COR-L47 (cell line): Measurements from ENCODE around the gene COL27A1.
"Not testable (repeated sequence)": the region's sequence is repeated elsewhere in the genome, so short reads cannot be mapped to it uniquely, and the experiment has no call there.

Experiments
- DNase-seq: peaks from one replicate; lab custom pipeline; 2025; lab: John Stamatoyannopoulos, UW

The COL27A1 gene

DNA sequence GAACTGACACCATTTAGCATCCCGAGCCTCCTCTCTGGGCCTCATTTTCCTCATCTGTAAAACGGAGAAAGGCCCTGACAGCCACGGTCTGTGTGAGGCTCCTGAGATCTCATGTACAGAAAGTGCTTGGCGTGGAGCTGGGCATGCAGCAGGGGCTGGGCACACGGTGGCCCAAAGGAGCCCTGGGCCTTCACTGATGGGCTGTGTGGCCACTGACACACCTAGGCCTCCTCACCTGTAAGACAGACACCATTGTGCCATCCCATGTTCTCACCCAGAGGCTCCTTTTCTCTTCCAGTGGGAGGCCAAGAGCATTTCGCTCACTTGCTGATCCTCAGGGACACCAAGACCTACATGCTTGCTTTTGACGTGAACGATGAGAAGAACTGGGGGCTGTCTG, 169.2 kb downstream of the COL27A1 start:
- DNase-seq: no peak

DNA sequence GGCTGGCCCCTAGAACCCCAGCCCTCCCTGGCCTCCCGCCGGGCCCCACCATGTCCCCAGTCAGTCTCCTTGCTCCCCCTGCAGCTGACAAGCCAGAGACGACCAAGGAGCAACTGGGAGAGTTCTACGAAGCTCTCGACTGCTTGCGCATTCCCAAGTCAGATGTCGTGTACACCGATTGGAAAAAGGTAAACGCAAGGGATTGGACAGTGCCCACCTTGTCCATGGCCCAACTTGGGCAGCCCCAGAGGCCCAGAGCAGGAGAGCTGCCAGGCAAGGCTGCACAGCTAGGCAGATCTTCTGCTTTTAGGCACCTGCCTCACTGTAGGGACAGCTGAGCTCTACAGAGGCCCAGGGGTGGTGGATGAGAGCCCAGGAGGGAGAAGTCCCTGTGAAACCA, 169.6 kb downstream of the COL27A1 start:
- not testable (repeated sequence) for DNase-seq

DNA sequence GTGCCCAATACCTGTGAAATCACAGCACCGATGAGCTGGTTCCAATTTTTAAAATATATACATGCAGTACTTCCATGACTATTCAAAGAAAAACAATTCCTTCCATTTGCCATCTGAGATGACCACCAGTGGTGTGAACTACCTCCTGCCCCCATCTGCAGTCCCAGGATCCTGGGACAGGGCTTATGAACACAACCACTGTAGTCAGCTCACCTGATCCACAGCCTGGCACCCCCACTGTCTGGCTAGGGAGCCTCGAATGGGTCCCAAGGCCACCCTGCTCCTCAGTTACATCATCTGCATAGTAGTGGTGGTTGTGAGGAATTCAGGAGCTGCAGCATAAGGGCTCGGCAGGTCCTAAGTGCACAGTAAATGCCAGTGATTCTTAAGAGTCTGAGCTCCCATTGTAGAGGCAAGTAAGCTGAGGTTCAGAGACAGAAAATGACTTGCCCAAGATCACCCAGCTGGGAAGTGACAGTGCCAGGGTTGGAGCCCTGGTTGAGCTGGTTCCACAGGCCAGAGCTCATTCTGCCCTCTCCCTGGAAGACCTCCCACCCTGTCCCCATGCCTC, 170.4 kb downstream of the COL27A1 start:
- DNase-seq: not testable (repeated sequence)

DNA sequence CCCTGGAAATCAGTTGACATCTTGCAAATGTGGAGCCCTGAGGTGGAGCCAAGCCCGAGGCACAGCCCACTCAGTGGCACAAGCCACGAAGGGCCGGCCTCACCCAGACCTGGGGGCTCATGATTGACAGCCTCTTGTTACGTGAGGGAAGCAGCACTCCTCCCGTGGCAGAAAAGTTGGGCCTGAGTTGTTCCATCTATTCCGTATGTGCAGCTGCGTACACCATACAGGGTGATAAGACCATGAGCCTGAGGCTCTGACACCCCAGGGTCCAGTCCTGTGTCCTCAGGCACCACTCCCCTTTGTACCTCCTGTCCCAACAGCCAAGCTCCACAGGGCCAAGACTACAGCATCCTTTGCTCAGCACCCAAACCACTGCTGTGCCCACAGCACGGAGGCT, 172.4 kb downstream of the COL27A1 start:
- DNase-seq: no peak

DNA sequence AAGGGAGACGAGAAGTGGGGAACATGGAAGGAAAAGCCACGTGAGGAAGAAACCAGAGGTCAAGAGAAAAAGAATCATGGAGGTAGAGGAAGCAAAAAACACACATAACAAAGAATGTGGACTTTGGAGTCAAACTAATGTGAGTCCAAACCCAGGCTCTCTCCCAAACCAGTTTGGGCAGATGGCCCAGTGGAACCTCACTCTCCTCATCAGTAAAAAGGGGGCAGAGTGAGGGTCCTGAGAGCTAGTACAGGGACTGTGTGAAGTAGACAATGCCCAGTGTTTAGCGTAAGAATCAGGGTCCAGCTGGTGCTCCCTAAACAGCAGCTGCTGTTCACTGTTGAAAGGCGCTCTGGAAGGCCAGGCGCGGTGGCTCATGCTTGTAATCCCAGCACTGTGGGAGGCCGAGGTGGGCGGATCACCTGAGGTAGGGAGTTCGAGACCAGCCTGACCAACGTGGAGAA, 173.1 kb downstream of the COL27A1 start:
- DNase-seq: not testable (repeated sequence)

DNA sequence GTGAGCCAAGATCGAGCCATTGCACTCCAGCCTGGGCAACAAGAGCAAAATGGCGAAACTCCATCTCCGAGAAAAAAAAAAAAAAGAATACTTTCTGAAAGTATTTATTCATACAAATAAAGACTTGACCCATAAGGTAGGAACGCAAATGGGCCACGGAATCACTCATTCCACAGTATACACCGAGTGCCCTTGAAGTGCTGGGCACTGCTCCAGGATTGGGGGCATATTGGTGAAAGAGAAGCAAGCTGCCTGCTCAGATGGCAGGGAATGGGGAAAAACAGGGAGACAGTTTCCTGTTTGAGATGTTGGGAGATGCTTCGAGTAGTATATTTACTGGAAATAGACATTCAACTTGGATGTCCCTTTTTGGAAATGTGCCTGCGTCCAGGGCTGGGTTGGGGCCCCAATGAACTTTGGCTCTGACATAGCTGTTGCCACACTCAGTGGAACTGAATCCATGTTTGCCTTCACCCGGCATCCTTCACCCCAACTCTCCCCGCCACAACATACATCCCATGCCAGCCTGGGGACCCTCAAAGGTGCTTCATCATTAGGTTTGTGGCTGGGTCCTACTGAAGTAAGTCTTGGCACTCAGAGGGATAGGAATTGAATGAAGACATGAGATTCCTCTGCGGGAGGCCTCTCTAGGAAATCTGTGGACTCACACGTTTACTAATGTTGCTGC, 173.7 kb downstream of the COL27A1 start:
- not testable (repeated sequence) for DNase-seq

DNA sequence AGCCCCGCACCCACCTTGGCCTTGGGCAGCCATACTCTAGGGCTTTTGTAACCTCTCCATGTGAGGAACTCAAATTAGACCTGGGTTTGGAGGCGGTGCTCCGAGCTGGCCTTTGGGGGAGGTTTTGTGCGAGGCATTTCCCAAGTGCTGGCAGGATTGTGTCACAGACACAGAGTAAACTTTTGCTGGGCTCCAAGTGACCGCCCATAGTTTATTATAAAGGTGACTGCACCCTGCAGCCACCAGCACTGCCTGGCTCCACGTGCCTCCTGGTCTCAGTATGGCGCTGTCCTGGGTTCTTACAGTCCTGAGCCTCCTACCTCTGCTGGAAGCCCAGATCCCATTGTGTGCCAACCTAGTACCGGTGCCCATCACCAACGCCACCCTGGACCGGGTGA, 174.3 kb downstream of the COL27A1 start, which contains the start of gene ORM2:
Gene ORM2 (plus strand): TSS at position 245 of the 398 bp plus-strand sequence. CDS start 36 bp downstream, at position 281.
- DNase-seq: not testable (repeated sequence)

DNA sequence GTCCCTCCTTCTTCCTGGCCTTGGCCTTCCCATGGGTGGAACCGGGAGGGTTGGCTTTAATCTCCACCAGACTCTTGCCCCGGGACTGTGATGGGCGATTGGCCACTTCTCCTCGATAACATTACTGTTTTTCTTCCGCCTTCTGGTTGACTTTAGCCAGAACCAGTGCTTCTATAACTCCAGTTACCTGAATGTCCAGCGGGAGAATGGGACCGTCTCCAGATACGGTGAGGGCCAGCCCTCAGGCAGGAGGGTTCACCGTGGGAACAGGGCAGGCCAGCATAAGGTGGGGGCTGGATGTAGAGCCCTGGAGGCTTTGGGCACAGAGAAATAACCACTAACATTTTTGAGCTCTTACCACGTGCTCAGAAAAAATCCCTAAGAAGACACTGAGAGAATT, 175.3 kb downstream of the COL27A1 start:
- no peak for DNase-seq

DNA sequence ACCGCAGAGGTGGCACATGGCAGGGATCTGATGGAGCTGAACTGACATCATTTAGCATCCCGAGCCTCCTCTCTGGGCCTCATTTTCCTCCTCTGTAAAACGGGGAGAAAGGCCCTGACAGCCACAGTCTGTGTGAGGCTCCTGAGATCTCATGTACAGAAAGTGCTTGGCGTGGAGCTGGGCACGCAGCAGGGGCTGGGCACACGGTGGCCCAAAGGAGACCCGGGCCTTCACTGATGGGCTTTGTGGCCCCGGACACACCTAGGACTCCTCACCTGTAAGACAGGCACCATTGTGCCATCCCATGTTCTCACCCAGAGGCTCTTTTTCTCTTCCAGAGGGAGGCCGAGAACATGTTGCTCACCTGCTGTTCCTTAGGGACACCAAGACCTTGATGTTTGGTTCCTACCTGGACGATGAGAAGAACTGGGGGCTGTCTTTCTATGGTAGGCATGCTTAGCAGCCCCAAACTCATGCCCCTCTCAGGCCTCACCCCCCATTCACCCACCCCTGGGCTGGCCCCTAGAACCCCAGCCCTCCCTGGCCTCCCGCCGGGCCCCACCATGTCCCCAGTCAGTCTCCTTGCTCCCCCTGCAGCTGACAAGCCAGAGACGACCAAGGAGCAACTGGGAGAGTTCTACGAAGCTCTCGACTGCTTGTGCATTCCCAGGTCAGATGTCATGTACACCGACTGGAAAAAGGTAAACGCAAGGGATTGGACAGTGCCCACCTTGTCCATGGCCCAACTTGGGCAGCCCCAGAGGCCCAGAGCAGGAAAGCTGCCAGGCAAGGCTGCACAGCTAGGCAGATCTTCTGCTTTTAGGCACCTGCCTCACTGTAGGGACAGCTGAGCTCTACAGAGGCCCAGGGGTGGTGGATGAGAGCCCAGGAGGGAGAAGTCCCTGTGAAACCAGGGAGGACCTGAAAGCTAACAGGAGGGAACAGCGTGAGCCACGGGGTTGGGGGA, 176.2 kb downstream of the COL27A1 start:
- not testable (repeated sequence) for DNase-seq

DNA sequence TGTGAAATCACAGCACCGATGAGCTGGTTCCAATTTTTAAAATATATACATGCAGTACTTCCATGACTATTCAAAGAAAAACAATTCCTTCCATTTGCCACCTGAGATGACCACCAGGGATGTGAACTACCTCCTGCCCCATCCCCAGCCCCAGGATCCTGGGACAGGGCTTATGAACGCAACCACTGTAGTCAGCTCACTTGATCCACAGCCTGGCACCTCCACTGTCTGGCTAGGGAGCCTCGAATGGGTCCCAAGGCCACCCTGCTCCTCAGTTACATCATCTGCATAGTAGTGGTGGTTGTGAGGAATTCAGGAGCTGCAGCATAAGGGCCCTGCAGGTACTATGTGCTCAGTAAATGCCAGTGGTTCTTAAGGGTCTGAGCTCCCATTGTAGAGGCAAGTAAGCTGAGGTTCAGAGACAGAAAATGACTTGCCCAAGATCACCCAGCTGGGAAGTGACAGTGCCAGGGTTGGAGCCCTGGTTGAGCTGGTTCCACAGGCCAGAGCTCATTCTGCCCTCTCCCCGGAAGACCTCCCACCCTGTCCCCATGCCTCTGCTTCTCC, 177.2 kb downstream of the COL27A1 start:
- not testable (repeated sequence) for DNase-seq

DNA sequence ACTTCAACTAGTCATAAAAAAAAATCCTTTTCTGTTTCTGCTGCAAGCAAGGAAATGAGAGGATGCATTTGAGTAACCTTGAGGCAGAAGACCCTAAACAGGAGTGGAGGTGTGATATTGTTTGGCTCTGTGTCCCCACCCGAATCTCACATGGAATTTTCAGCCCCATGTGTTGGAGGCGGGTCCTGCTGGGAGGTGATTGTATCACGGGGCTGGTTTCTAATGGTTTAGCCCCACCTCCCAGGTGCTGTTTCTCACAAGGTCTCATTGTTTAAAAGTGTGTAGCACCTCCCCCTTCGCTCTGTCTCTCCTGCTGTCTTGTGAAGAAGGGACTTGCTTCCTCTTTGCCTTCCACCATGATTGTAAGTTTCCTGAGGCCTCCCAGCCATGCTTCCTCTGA, 178.4 kb downstream of the COL27A1 start:
- DNase-seq: not testable (repeated sequence)

DNA sequence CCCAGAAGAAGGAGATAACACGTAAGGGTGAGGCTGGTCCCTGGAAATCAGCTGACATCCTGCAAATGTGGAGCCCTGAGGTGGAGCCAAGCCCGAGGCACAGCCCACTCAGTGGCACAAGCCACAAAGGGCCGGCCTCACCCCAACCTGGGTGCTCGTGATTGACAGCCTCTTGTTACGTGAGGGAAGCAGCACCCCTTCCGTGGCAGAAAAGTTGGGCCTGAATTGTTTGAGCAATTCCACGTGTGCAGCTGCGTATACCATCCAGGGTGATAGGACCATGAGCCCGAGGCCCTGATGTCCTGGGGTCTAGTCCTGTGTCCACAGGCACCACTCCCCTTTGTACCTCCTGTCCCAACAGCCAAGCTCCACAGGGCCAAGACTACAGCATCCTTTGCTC, 179.2 kb downstream of the COL27A1 start:
- DNase-seq: no peak

DNA sequence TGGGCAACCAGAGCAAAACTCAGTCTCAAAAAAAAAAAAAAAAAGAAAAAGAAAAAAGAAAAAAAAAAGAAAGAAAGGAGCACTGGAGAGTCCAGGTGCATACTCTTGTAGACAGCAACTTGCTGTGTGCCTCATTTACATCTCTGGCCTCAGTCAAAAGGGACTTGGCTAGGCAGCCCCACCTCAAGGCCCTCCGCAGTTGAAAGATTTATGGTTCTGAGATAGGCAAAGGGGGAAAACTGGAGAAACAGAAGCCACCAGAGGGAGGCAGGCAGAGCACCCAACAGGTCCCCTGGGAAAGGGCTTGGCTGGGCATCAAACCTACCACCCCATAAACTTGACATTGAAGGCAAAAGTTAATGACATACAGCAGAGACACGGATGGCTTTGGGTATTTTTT, 180.4 kb downstream of the COL27A1 start:
- DNase-seq: no peak

DNA sequence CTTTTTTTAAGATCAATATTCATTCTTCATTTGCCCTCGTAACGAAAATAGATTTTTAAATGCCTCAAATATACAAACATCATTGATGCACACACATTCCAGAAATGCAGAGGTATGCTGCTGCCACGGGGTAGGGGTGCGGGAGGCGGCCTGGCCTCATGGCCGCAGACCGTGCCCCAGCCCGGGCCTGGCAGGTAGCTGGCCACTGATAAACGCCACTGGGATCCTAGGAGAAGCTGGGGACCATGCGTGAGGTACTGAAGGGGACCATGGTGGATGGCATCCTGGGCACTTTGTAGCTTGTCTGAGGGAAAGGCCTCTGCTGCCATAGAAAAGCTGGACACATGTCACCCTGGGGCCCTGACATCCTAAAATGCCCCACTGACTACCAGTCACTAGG, 180.8 kb downstream of the COL27A1 start:
- no peak for DNase-seq

DNA sequence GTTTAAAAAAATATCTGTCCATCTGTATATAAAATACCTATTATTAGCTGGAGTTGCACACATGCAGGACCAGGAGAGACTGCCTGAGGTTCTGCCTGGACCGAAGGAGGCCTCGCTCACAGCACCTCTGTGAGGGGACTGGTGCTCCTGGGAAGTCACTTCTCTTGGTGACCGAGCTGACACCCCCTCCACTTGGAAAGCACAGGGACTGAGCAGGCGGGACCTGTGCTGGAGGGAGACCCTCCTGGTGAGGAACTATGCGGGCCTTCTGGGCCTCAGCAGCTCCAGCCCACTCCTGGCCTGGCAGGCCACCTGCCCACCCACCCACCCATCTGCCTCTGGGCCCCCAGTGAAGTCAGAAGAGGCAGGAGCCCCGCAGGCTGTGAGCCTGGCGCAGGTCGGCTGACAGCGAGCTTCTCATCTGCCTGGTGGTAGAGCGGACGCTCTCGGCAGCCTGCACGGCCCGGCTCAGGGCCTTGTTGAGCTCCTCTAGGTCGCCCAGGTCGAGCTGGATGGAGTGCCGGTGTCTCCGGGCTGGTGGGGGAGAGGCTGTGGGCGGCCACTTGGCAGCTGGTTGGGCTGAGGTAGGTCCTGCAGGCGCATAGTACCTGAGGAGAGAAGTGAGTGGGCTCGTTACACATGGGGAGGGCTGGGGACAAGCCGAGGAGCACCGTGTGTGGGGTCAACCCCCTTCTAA, 181.5 kb downstream of the COL27A1 start:
- DNase-seq: no peak

DNA sequence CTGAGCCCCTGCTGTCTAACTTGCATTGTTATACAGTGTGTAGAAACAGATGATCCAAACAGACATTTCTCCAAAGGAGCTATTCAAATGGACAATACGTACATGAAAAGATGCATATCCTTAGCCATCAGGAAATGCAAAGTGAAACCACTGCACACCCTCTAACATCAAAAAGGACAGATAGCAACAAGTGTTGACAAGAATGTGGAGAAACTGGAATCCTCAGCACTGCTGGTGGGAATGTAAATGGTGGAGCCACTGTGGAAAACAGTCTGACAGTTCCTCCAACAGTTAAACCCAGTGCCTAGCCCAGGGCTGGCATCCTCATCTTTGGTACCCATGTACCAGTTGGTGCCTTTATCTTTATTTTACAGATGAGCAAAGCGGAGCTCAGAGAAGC, 182.8 kb downstream of the COL27A1 start:
- no peak for DNase-seq

DNA sequence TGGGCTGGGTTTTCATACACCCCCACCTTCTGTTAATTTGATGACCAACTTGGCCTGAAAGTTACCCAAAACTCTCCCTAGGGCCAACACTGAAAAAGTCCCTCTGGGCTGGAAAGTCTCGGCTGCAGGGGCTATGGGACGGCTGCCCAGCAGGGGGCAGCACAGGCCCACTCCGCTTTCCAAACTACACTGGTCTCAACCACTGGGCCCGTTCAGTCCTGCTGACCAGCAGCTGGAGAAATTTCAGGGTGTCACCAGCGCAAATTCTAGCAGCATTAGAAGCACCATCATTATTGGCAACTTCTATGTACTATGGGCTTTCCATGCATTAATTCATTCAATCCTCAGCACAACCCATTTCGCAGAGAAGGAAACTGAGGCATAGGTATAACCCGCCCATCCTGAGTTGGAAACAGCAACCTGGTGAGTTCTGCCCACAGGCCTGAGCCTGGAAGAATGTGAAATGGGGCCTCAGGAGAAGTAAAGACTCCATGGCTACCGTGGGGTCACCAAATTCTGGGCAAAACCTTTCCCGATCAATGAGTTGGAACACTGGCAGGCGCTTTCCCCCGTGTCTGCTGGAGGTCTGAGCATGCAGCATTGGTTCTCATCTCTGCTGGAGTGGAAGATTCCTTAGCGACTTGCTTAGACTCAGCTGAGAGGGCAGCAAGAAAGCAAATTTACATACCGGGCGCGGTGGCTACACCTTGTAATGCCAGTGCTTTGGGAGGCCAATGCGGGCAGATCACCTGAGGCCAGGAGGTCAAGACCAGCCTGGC, 184.0 kb downstream of the COL27A1 start:
- DNase-seq: peak; percentile 12

DNA sequence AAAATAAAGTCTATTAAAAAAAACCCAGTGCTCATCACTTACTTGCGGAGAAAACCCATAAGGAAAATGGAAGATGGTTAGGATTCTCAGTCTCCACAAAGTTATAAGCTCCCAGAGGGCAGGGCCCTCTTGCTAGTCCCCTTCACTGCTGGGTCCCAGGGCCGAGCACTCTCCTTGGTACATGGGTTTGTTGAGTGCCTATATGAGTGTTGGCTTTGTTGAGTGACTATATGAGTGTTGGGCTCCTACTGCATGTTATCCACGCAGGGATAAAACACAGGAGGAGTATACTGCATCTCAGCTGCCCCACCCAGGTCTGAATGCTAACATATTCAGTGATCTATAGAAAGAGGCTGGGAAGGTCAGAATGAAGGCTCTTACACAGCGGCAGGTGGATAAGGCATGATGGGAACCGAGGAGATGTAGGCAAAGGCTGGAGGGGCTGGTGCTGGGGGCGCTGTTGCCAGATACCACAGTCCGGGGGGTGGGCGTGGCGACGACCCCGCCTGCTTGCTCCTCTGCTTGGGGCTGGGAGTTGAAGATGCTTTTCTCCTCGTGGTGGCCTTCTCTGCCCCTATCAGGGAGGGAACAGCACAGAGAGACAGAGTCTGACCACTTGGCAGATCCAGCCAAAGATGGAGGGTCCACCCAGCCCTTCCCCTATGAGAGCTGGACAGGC, 186.0 kb downstream of the COL27A1 start:
- no peak for DNase-seq

DNA sequence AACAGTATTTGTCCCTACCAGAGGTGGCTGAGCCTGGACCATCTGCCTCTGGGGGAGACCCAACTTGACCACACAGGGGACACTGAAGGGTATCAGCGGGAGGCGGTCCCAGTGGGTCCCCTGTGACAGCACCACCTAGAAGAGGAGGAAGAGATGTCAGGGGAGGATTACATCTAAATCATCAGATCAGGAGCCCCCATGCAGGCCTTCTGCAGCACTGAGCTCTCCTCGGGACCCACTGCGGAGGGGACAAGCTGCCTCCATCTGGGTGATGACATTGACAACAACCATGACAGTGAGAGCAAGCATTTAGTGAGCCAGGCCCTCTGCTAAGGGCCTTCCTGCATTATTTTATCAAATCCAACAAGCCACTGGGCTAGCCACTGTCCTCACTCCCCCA, 186.7 kb downstream of the COL27A1 start:
- DNase-seq: no peak

DNA sequence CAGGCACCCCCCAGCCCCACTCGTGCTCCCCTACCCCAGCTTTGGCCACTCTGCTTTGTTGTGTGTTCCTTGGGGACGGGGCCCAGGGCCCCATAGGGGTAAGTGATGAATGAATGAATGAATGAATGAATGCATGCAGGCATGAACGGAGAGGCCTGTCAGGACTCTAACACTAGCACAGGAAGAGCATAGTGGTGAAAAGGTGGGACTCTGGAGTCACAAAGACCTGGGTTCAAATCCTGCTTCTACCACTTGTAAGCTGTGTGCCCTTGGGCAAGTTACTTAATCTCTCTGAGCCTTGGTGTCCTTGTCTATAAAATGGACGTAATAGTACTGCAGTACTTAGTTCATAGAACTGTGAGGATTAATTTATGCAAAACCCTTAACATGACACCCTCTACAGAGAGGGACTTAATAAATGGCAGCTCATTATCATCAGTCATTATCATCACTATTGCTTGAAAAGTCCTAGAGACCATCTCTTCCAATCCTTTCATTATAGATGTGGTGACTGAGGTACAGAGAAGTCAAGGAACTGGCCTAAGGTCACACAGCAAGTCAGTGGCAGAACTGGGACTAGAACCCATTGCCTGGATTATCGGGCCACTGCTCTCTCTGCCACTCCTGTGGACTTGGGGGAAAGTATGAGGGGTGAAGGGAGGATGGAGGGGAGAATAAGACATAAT, 187.6 kb downstream of the COL27A1 start:
- no peak for DNase-seq
